Measurements from ENCODE around the gene ANKRD62. TPM values are rescaled to one million over a fixed set of nuclear protein-coding genes. Genes with fewer than 3 reads are reported as not detected.
A peak's percentile ranks its signal among the peaks of the same experiment; 100 is the strongest.
"Not testable (repeated sequence)": the region's sequence is repeated elsewhere in the genome, so short reads cannot be mapped to it uniquely, and the experiment has no call there.

The ANKRD62 gene
- total RNA-seq, 1 experiment from 2014 or later: not detected

DNA sequence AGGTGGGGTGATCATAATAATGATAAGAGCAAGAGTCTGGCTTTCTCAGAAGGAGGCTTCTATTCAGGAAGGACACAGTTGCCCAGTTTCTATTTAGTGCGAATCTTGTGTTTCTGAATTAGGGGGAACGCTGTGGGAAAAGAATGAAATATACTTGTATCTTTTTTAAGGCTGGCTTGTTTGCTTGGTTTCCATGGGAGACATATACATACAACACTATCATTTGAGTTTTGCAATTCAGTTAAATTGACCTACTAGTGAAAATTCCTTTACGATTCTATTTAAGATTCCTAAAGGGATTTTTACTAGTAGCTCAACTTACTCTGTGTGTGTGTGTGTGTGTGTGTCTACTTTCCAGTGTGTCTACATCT, 24.7 kb upstream of the ANKRD62 start:
- DNase-seq (ENCODE audit: low spot score): peak; percentile 14
- H3K36me3 ChIP-seq (ENCODE audit: insufficient read depth, low read length, poor library complexity, severe bottlenecking): no peaks in the 10 kb centered on the region
- TF ChIP-seq EZH2 (IDR thresholded peaks at IDR 0.05; ENCODE audit: borderline replicate concordance, low read depth, low read length, poor library complexity, severe bottlenecking): no peak
- TF ChIP-seq, protein P1, sequence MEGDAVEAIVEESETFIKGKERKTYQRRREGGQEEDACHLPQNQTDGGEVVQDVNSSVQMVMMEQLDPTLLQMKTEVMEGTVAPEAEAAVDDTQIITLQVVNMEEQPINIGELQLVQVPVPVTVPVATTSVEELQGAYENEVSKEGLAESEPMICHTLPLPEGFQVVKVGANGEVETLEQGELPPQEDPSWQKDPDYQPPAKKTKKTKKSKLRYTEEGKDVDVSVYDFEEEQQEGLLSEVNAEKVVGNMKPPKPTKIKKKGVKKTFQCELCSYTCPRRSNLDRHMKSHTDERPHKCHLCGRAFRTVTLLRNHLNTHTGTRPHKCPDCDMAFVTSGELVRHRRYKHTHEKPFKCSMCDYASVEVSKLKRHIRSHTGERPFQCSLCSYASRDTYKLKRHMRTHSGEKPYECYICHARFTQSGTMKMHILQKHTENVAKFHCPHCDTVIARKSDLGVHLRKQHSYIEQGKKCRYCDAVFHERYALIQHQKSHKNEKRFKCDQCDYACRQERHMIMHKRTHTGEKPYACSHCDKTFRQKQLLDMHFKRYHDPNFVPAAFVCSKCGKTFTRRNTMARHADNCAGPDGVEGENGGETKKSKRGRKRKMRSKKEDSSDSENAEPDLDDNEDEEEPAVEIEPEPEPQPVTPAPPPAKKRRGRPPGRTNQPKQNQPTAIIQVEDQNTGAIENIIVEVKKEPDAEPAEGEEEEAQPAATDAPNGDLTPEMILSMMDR (conservative IDR thresholded peaks at IDR 0.05; ENCODE audit: low read depth, low read length): no peak
- peaks cover 3% of the 10 kb centered on the region for H3K27me3 ChIP-seq (replicated peaks; ENCODE audit: insufficient read depth, low read depth, low read length, poor library complexity)
- ChIA-PET POLR2A (ENCODE audit: low non-redundant PET) (no interaction called here), CTCF (interaction anchor here (0.7 to 1.6 kb wide), 4 partner anchors 131 to 414 kb away, joined by 3 to 6 read pairs (median 4); no protein-coding TSS in a partner anchor)
- no TSS peak for BruUV-seq (replicated peaks)
- no peaks in the 10 kb centered on the region for H3K9me3 ChIP-seq (ENCODE audit: low read depth, low read length, poor library complexity, severe bottlenecking)
- intact Hi-C loops (cut with micrococcal nuclease; ENCODE audit: unreplicated experiment): loop anchor here (1.0 kb wide), 1 partner anchor 168 kb away; no protein-coding TSS in a partner anchor
- H3K27ac ChIP-seq (ENCODE audit: low read depth, low read length, poor library complexity, severe bottlenecking): no peak overlapping the region
- H3K4me1 ChIP-seq (ENCODE audit: insufficient read depth, low read length, poor library complexity, severe bottlenecking): no peaks in the 10 kb centered on the region
- peak overlapping the region; percentile 36 for H3K4me3 ChIP-seq (ENCODE audit: low read depth, low read length, poor library complexity, severe bottlenecking)

DNA sequence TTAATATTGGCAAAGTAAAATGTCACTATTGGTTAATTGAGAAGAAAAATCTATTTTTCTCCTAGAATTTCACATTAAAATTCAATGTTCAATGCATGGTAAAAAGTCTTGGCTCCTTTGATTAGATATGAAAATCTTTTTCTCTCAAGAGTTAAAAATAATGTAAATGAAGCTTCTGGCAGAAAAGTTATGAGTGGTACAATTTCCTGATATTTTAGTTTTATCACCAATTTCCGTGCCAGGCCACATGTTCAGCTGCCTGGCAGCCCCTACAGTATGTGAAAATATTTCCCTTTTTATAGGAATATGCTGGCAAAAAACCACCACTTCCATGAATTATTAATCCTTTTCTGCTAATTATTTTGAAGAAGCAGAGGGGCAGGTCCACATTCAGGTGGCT, 22.6 kb upstream of the ANKRD62 start:
- H3K27ac ChIP-seq (ENCODE audit: low read depth, low read length, poor library complexity, severe bottlenecking); H3K9me3 ChIP-seq (ENCODE audit: low read depth, low read length, poor library complexity, severe bottlenecking); POLR2A ChIA-PET (ENCODE audit: low non-redundant PET); H3K4me1 ChIP-seq (ENCODE audit: insufficient read depth, low read length, poor library complexity, severe bottlenecking); BruUV-seq (replicated peaks); CTCF ChIA-PET; H3K36me3 ChIP-seq (ENCODE audit: insufficient read depth, low read length, poor library complexity, severe bottlenecking); H3K27me3 ChIP-seq (replicated peaks; ENCODE audit: insufficient read depth, low read depth, low read length, poor library complexity); intact Hi-C loops (cut with micrococcal nuclease; ENCODE audit: unreplicated experiment); DNase-seq (ENCODE audit: low spot score); H3K4me3 ChIP-seq (ENCODE audit: low read depth, low read length, poor library complexity, severe bottlenecking): not testable (repeated sequence)

DNA sequence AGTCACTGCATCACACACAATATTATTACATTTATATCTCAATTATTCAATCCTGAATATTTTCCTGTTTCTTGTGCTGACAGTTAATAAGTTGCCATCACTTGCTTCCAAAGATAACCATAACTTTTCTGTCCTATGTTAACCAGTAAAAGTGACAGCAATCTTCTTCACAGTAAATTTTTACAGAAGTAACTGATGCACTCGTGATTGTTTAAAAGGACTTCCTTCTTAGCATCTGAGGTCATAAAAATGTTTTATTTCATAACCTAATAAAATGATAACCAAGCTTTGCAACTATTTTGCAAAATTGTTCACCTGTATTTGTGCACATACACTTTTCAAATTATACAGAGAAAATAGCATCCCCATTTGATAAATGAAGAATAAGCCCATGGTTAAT, 20.6 kb upstream of the ANKRD62 start:
- ChIA-PET POLR2A (ENCODE audit: low non-redundant PET) (no interaction called here), CTCF (no interaction called here)
- Histone ChIP-seq H3K4me1 (ENCODE audit: insufficient read depth, low read length, poor library complexity, severe bottlenecking) (no peaks in the 10 kb centered on the region), H3K27me3 (replicated peaks; ENCODE audit: insufficient read depth, low read depth, low read length, poor library complexity) (peaks cover 3% of the 10 kb centered on the region), H3K27ac (ENCODE audit: low read depth, low read length, poor library complexity, severe bottlenecking) (no peak overlapping the region), H3K9me3 (ENCODE audit: low read depth, low read length, poor library complexity, severe bottlenecking) (no peaks in the 10 kb centered on the region), H3K4me3 (ENCODE audit: low read depth, low read length, poor library complexity, severe bottlenecking) (no peak overlapping the region), H3K36me3 (ENCODE audit: insufficient read depth, low read length, poor library complexity, severe bottlenecking) (no peaks in the 10 kb centered on the region)
- intact Hi-C loops (cut with micrococcal nuclease; ENCODE audit: unreplicated experiment): no loop called here
- no peak for DNase-seq (ENCODE audit: low spot score)
- TF ChIP-seq EZH2 (IDR thresholded peaks at IDR 0.05; ENCODE audit: borderline replicate concordance, low read depth, low read length, poor library complexity, severe bottlenecking): no peak
- TF ChIP-seq, protein P1 (conservative IDR thresholded peaks at IDR 0.05; ENCODE audit: low read depth, low read length): no peak
- BruUV-seq (replicated peaks): no TSS peak

DNA sequence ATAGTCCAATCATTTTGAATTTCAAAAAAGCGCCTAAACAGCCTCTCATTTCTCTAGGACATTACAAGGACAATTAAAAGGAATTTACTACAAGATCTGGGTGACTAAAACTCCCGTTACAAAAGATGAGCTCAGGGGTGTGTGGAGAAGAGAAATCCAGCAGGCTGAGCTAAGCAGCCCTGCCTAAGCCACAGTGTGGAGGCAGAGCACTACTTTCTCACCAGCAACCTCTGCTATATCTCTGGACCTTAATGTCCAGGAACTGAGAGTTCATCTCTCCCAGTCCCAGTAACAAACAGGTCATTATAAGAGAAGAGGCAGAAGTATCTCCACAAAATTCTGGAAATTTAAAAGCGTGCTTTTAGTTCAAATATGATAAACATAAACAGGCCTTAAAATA, 18.9 kb upstream of the ANKRD62 start:
- ChIA-PET POLR2A (ENCODE audit: low non-redundant PET) (no interaction called here), CTCF (no interaction called here)
- intact Hi-C loops (cut with micrococcal nuclease; ENCODE audit: unreplicated experiment): no loop called here

More for the DNA sequence above, 18.9 kb upstream of the ANKRD62 start:
- H3K27me3 ChIP-seq (replicated peaks; ENCODE audit: insufficient read depth, low read depth, low read length, poor library complexity): no peaks in the 10 kb centered on the region
- H3K4me3 ChIP-seq (ENCODE audit: low read depth, low read length, poor library complexity, severe bottlenecking): no peak overlapping the region
- H3K9me3 ChIP-seq (ENCODE audit: low read depth, low read length, poor library complexity, severe bottlenecking): no peaks in the 10 kb centered on the region
- no peak for TF ChIP-seq EZH2 (IDR thresholded peaks at IDR 0.05; ENCODE audit: borderline replicate concordance, low read depth, low read length, poor library complexity, severe bottlenecking)
- TF ChIP-seq, protein P1 (conservative IDR thresholded peaks at IDR 0.05; ENCODE audit: low read depth, low read length): no peak
- no peak for DNase-seq (ENCODE audit: low spot score)
- BruUV-seq (replicated peaks): no TSS peak
- no peak overlapping the region for H3K27ac ChIP-seq (ENCODE audit: low read depth, low read length, poor library complexity, severe bottlenecking)
- H3K4me1 ChIP-seq (ENCODE audit: insufficient read depth, low read length, poor library complexity, severe bottlenecking): no peaks in the 10 kb centered on the region
- H3K36me3 ChIP-seq (ENCODE audit: insufficient read depth, low read length, poor library complexity, severe bottlenecking): no peaks in the 10 kb centered on the region
